Astrocyte (in vitro differentiated cells and primary cell): ENCODE data around the gene ONECUT3. TPM values are rescaled to one million over a fixed set of nuclear protein-coding genes. Genes with fewer than 3 reads are reported as not detected.

Experiments
- DNase-seq: peaks from one replicate; pipeline ENCODE4 v3.0.0-alpha.2; 2010; ENCODE audit warnings: low read depth
- FAIRE-seq: peaks from 2 replicates; lab custom pipeline; 2011; peaks lifted over from hg19 to GRCh38; lab: Jason Lieb, UNC
- H2AFZ ChIP-seq: 2 replicates; pipeline ENCODE4 v1.6.0; 2012; ENCODE audit warnings: low read depth, low read length, inconsistent platforms
- H3K27ac ChIP-seq: 2 replicates; pipeline ENCODE4 v1.5.1; 2011; ENCODE audit warnings: low read depth, low read length, inconsistent platforms
- H3K27me3 ChIP-seq: 2 replicates; pipeline ENCODE4 v1.6.0; 2011; ENCODE audit warnings: low read length, inconsistent platforms; ENCODE audit not compliant: insufficient read depth
- H3K36me3 ChIP-seq: 2 replicates; pipeline ENCODE4 v1.5.1; 2011; ENCODE audit warnings: low read length, inconsistent platforms; ENCODE audit not compliant: insufficient read depth
- H3K4me1 ChIP-seq: 2 replicates; pipeline ENCODE4 v1.5.1; 2011; ENCODE audit warnings: low read length, inconsistent platforms; ENCODE audit not compliant: insufficient read depth
- H3K4me2 ChIP-seq: 2 replicates; pipeline ENCODE4 v1.6.0; 2012; ENCODE audit warnings: low read length, inconsistent platforms
- H3K4me3 ChIP-seq: 2 replicates; pipeline ENCODE4 v1.5.1; 2011; ENCODE audit warnings: low read depth, mild to moderate bottlenecking, low read length, inconsistent platforms; ENCODE audit not compliant: insufficient read depth
- H3K79me2 ChIP-seq: 2 replicates; pipeline ENCODE4 v1.6.0; 2012; ENCODE audit warnings: mild to moderate bottlenecking, low read length, inconsistent platforms; ENCODE audit not compliant: insufficient read depth
- H3K9ac ChIP-seq: 2 replicates; pipeline ENCODE4 v1.6.0; 2012; ENCODE audit warnings: mild to moderate bottlenecking, low read length, inconsistent platforms
- H3K9me3 ChIP-seq: 2 replicates; pipeline ENCODE4 v1.5.1; 2012; ENCODE audit warnings: low read depth, mild to moderate bottlenecking, low read length, inconsistent platforms; ENCODE audit not compliant: insufficient read depth
- H4K20me1 ChIP-seq: 2 replicates; pipeline ENCODE4 v1.6.0; 2012; ENCODE audit warnings: low read length, inconsistent platforms; ENCODE audit not compliant: insufficient read depth
- H3K27ac Mint-ChIP-seq: one replicate; pipeline ENCODE4 v1.8.0; 2021; ENCODE audit warnings: mild to moderate bottlenecking, mixed read lengths; ENCODE audit not compliant: unreplicated experiment
- H3K27me3 Mint-ChIP-seq: one replicate; pipeline ENCODE4 v1.8.0; 2021; ENCODE audit warnings: low read depth, mixed read lengths; ENCODE audit not compliant: unreplicated experiment
- H3K36me3 Mint-ChIP-seq: one replicate; pipeline ENCODE4 v1.8.0; 2021; ENCODE audit warnings: low read depth, mixed read lengths; ENCODE audit not compliant: unreplicated experiment
- H3K4me1 Mint-ChIP-seq: one replicate; pipeline ENCODE4 v1.8.0; 2021; ENCODE audit warnings: low read depth, mixed read lengths; ENCODE audit not compliant: unreplicated experiment
- H3K4me3 Mint-ChIP-seq: one replicate; pipeline ENCODE4 v1.8.0; 2021; ENCODE audit warnings: mild to moderate bottlenecking, moderate library complexity, mixed read lengths; ENCODE audit not compliant: unreplicated experiment
- H3K9me3 Mint-ChIP-seq: one replicate; pipeline ENCODE4 v1.8.0; 2021; ENCODE audit warnings: mild to moderate bottlenecking, mixed read lengths; ENCODE audit not compliant: unreplicated experiment
- CTCF ChIP-seq: IDR thresholded peaks from 2 replicates; pipeline ENCODE4 v1.5.1; 2011; ENCODE audit warnings: low read depth, mild to moderate bottlenecking, inconsistent platforms, low read length, moderate library complexity; ENCODE audit not compliant: insufficient read depth
- EZH2 ChIP-seq: IDR thresholded peaks from 2 replicates; pipeline ENCODE4 v1.6.1; 2012; ENCODE audit warnings: mild to moderate bottlenecking, low read length, inconsistent platforms; ENCODE audit not compliant: insufficient read depth
- total RNA-seq: library from RNA; stranded (reverse); gene quantifications from 2 replicates; pipeline ENCODE4 v1.2.1, GENCODE V29; 2021

ONECUT3 gene
- total RNA-seq, 1 donor from 2014 or later, result not detected

- DNase-seq (no peak), FAIRE-seq (no peak)
- Histone ChIP-seq H3K4me3 (no peak overlapping the region), H2AFZ (no peak overlapping the region), H3K9me3 (no peaks in the 10 kb centered on the region), H3K9ac (no peak overlapping the region), H3K4me2 (no peak overlapping the region), H3K36me3 (no peaks in the 10 kb centered on the region), H3K27me3 (peaks cover 19% of the 10 kb centered on the region), H3K4me1 (no peaks in the 10 kb centered on the region), H4K20me1 (no peaks in the 10 kb centered on the region), H3K79me2 (no peaks in the 10 kb centered on the region), H3K27ac (no peak overlapping the region)
- H3K4me3 Mint-ChIP-seq, result no peak overlapping the region
- TF ChIP-seq CTCF (no peak), EZH2 (no peak)
- H3K27ac Mint-ChIP-seq, result no peak overlapping the region
- H3K9me3 Mint-ChIP-seq, result peaks cover 8% of the 10 kb centered on the region
- peaks cover 44% of the 10 kb centered on the region for H3K27me3 Mint-ChIP-seq
- no peaks in the 10 kb centered on the region for H3K36me3 Mint-ChIP-seq
- H3K4me1 Mint-ChIP-seq, result no peaks in the 10 kb centered on the region
These were observed 23.8 kb upstream of the ONECUT3 start for GRCh38 chr19:1729568-1729925.

- Mint-ChIP-seq H3K4me1 (no peaks in the 10 kb centered on the region), H3K4me3 (no peak overlapping the region), H3K36me3 (no peaks in the 10 kb centered on the region), H3K27ac (no peak overlapping the region), H3K27me3 (peaks cover 48% of the 10 kb centered on the region), H3K9me3 (peaks cover 9% of the 10 kb centered on the region)
- no peak for TF ChIP-seq CTCF
- no peak for TF ChIP-seq EZH2
- Histone ChIP-seq H3K36me3 (no peaks in the 10 kb centered on the region), H4K20me1 (no peaks in the 10 kb centered on the region), H3K4me3 (no peak overlapping the region), H3K27ac (no peak overlapping the region), H3K9ac (no peak overlapping the region), H3K4me2 (no peak overlapping the region), H3K4me1 (no peaks in the 10 kb centered on the region), H2AFZ (no peak overlapping the region), H3K79me2 (no peaks in the 10 kb centered on the region), H3K9me3 (no peaks in the 10 kb centered on the region), H3K27me3 (peaks cover 19% of the 10 kb centered on the region)
- FAIRE-seq, result no peak
- no peak for DNase-seq
These were observed 23.1 kb upstream of the ONECUT3 start for GRCh38 chr19:1730157-1730556.

- Mint-ChIP-seq H3K9me3 (peaks cover 5% of the 10 kb centered on the region), H3K4me1 (no peaks in the 10 kb centered on the region), H3K27ac (no peak overlapping the region), H3K4me3 (no peak overlapping the region), H3K27me3 (peaks cover 66% of the 10 kb centered on the region), H3K36me3 (peaks cover 3% of the 10 kb centered on the region)
- no peak overlapping the region for H2AFZ ChIP-seq
- no peak for TF ChIP-seq EZH2
- TF ChIP-seq CTCF, result no peak
- FAIRE-seq, result no peak
- H3K4me2 ChIP-seq, result no peak overlapping the region
- no peaks in the 10 kb centered on the region for H3K79me2 ChIP-seq
- H3K36me3 ChIP-seq, result no peaks in the 10 kb centered on the region
- H3K4me1 ChIP-seq, result no peaks in the 10 kb centered on the region
- DNase-seq, result no peak
- H3K9me3 ChIP-seq, result no peaks in the 10 kb centered on the region
- H3K4me3 ChIP-seq, result no peak overlapping the region
- no peaks in the 10 kb centered on the region for H4K20me1 ChIP-seq
- H3K9ac ChIP-seq, result no peak overlapping the region
- no peak overlapping the region for H3K27ac ChIP-seq
- H3K27me3 ChIP-seq, result peaks cover 17% of the 10 kb centered on the region
These were observed 18.9 kb upstream of the ONECUT3 start for GRCh38 chr19:1734321-1734966.
